ENCODE results near the gene NUMB.
"Not testable (repeated sequence)": the region's sequence is repeated elsewhere in the genome, so short reads cannot be mapped to it uniquely, and the experiment has no call there.

Gene NUMB

DNA sequence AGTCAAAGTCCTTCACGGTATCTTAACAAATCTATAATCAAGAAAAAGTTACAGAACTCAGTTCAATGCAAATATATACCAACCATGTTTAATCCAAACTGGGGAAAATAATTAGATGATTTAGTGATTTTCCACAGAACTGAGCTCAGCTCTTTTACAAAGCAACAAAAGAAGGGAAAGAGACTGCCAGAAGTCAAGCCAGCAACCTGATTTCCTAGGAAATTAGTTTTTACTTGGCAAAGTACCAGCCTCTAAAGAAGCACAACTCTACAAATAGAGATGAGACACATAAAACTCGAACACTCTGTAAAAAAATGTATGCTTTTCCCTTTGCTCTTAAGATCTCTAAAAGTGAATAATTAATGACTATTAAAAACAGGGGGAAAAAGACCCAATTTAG lies 19.4 kb downstream of the NUMB start:
- no peak overlapping the region for H3K9ac ChIP-seq (ENCODE audit: low read length)
- H3K4me3 ChIP-seq (ENCODE audit: low read length): no peak overlapping the region
- no peaks in the 10 kb centered on the region for H3K9me3 ChIP-seq (ENCODE audit: control insufficient read depth, low read depth, low read length)
- no peak overlapping the region for H3K27ac ChIP-seq (ENCODE audit: low read length)
- H3K4me1 ChIP-seq (ENCODE audit: control insufficient read depth, low read depth, low read length): no peaks in the 10 kb centered on the region
- H3K27me3 ChIP-seq (ENCODE audit: control insufficient read depth, insufficient read depth, low read length): no peaks in the 10 kb centered on the region
- no peaks in the 10 kb centered on the region for H3K36me3 ChIP-seq (ENCODE audit: control insufficient read depth, low read depth, low read length)

DNA sequence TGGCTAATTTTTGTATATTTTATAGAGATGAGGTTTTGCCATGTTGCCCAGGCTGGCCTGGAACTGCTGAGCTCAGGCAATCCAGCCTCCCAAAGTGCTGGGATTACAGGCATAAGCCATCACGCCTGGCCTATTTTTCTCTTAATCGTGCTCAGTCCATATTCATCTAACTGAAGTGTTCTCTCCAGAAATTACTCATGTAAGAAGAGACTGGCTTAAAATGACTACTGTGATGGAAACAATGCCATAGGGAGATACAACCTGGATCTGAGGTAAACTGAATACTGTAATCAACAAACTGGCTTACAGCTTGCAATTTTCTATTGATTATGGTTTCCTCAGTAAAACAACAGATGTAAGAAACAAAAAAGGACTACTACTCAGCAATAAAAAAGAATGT lies 21.1 kb downstream of the NUMB start:
- H3K4me1 ChIP-seq (ENCODE audit: control insufficient read depth, low read depth, low read length): no peaks in the 10 kb centered on the region
- H3K9ac ChIP-seq (ENCODE audit: low read length): no peak overlapping the region
- H3K9me3 ChIP-seq (ENCODE audit: control insufficient read depth, low read depth, low read length): no peaks in the 10 kb centered on the region

DNA sequence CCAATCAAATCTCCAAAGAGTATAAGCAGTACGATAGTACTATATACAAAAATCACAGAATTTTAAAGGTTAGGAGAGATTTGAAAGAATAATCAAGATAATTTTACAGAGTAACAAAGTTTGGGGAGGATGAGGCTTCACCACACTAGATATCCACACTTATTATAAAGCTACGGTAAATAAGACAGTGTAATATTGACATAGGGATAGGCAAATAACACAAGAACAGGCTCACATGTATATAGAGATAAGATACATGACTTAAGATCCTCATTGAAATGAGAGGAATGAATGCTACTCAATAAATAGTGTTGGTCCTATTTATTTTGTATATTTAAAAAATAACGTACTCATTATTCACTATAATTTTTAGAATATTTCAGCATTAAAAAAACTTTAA lies 26.2 kb downstream of the NUMB start:
- no peaks in the 10 kb centered on the region for H3K27me3 ChIP-seq (ENCODE audit: control insufficient read depth, insufficient read depth, low read length)
- no peaks in the 10 kb centered on the region for H3K36me3 ChIP-seq (ENCODE audit: control insufficient read depth, low read depth, low read length)
- H3K27ac ChIP-seq (ENCODE audit: low read length): no peak overlapping the region
- H3K4me1 ChIP-seq (ENCODE audit: control insufficient read depth, low read depth, low read length): no peaks in the 10 kb centered on the region
- H3K9ac ChIP-seq (ENCODE audit: low read length): no peak overlapping the region
- no peaks in the 10 kb centered on the region for H3K9me3 ChIP-seq (ENCODE audit: control insufficient read depth, low read depth, low read length)
- no peak overlapping the region for H3K4me3 ChIP-seq (ENCODE audit: low read length)

More for the DNA sequence above, 21.1 kb downstream of the NUMB start:
- Histone ChIP-seq H3K36me3 (ENCODE audit: control insufficient read depth, low read depth, low read length) (no peaks in the 10 kb centered on the region), H3K4me3 (ENCODE audit: low read length) (no peak overlapping the region), H3K27me3 (ENCODE audit: control insufficient read depth, insufficient read depth, low read length) (no peaks in the 10 kb centered on the region), H3K27ac (ENCODE audit: low read length) (no peak overlapping the region)

DNA sequence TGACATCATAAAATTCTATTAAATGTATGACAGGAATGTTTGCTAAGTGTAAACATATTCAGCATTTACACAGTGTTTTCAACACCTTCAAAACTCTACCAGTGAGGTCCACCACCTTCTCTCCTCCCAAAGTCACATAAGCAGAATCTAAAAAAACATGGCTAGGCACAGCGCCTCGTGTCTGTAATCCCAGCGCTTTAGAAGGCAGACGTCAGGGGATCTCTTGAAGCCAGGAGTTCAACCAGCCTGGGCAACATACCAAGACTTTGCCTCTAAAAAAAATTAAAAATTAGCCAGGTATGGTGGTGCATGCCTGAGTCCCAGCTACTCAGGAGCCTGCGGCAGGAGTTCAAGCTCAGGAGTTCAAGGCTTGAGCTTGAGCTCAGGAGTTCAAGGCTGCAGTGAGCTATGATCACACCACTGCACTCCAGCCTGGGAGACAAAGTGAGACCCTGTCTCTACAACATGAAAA lies 30.0 kb downstream of the NUMB start:
- Histone ChIP-seq H3K4me3 (ENCODE audit: low read length) (no peak overlapping the region), H3K27me3 (ENCODE audit: control insufficient read depth, insufficient read depth, low read length) (no peaks in the 10 kb centered on the region), H3K36me3 (ENCODE audit: control insufficient read depth, low read depth, low read length) (no peaks in the 10 kb centered on the region), H3K9ac (ENCODE audit: low read length) (no peak overlapping the region), H3K27ac (ENCODE audit: low read length) (no peak overlapping the region), H3K4me1 (ENCODE audit: control insufficient read depth, low read depth, low read length) (no peaks in the 10 kb centered on the region), H3K9me3 (ENCODE audit: control insufficient read depth, low read depth, low read length) (no peaks in the 10 kb centered on the region)

DNA sequence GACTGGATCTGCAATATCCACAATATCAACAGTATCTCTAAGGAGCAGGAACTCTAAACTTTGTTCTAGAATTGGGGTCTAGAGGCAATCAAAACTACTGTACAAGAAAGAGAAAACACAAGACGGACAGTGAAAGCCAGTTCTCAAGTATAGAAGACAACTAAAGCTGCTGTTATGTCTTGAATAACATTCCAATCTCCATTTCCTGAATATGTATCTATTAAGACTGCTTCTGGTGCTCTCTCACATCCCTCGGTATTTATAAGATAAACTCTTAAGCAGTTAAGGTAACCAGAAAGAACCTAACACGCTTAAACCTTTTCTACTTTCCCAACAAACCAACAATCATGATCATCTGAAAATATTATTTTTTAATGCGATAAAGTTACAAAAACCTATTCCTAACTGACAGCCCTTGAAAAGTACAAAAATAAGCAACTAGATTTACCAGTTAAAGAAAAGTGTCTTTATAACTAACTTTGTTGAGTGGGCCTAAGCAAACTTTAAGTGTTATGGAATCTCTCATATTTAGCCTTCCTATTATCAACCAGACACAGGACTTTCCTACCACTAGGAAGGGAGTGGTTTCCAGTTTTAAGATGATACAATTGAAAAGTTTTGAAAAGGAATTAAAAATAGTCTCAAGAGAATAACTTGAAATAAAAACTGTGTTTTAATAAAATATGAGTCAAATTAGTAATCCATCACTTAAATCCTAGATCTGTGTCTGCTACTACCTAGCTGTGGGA lies 30.7 kb downstream of the NUMB start:
- H3K4me3 ChIP-seq (ENCODE audit: low read length): no peak overlapping the region
- no peak overlapping the region for H3K9ac ChIP-seq (ENCODE audit: low read length)
- peaks cover 2% of the 10 kb centered on the region for H3K4me1 ChIP-seq (ENCODE audit: control insufficient read depth, low read depth, low read length)
- no peaks in the 10 kb centered on the region for H3K9me3 ChIP-seq (ENCODE audit: control insufficient read depth, low read depth, low read length)
- no peaks in the 10 kb centered on the region for H3K36me3 ChIP-seq (ENCODE audit: control insufficient read depth, low read depth, low read length)
- no peaks in the 10 kb centered on the region for H3K27me3 ChIP-seq (ENCODE audit: control insufficient read depth, insufficient read depth, low read length)
- H3K27ac ChIP-seq (ENCODE audit: low read length): no peak overlapping the region

DNA sequence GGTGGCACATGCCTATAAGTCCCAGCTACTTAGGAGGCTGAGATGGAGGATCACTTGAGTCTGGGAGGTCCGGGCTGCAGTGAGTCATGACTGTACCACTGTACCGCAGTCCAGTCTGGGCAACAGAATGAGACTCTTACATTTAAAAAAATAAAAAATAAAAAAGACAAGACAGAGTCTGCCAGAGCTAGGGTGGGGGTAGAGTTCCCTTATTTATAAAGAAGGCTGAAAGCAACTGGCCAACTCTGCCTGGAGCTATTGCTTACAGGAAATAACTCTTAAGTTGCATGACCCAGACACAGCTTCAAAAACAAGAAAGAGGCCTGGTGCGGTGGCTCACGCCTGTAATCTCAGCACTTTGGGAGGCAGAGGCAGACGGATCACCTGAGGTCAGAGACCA lies 31.5 kb downstream of the NUMB start:
- Histone ChIP-seq H3K4me1 (ENCODE audit: control insufficient read depth, low read depth, low read length) (peaks cover 7% of the 10 kb centered on the region), H3K9me3 (ENCODE audit: control insufficient read depth, low read depth, low read length) (no peaks in the 10 kb centered on the region), H3K9ac (ENCODE audit: low read length) (no peak overlapping the region), H3K4me3 (ENCODE audit: low read length) (no peak overlapping the region), H3K27me3 (ENCODE audit: control insufficient read depth, insufficient read depth, low read length) (no peaks in the 10 kb centered on the region), H3K27ac (ENCODE audit: low read length) (no peak overlapping the region), H3K36me3 (ENCODE audit: control insufficient read depth, low read depth, low read length) (no peaks in the 10 kb centered on the region)

DNA sequence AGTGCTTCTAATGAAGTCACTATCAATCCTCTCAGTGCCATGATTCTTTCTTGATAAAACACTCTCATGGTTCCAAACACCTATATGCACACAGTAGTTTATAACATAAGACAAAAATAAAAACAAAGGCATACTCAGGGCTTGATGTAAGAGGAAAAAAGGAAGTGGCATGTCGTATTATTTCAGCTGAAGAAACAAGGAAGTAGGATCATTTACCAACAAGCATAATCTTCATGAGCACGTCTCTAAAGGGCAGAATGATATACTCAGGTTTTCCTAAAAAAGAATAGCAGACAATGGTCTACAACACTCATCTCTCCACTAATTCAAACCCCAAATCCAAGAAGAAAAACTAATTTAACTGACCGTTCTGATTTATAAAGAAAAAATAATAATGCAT lies 33.9 kb downstream of the NUMB start:
- no peak overlapping the region for H3K4me3 ChIP-seq (ENCODE audit: low read length)
- H3K9ac ChIP-seq (ENCODE audit: low read length): no peak overlapping the region
- H3K36me3 ChIP-seq (ENCODE audit: control insufficient read depth, low read depth, low read length): peaks cover 2% of the 10 kb centered on the region
- H3K4me1 ChIP-seq (ENCODE audit: control insufficient read depth, low read depth, low read length): peaks cover 7% of the 10 kb centered on the region
- H3K27ac ChIP-seq (ENCODE audit: low read length): no peak overlapping the region
- H3K27me3 ChIP-seq (ENCODE audit: control insufficient read depth, insufficient read depth, low read length): no peaks in the 10 kb centered on the region
- H3K9me3 ChIP-seq (ENCODE audit: control insufficient read depth, low read depth, low read length): no peaks in the 10 kb centered on the region

DNA sequence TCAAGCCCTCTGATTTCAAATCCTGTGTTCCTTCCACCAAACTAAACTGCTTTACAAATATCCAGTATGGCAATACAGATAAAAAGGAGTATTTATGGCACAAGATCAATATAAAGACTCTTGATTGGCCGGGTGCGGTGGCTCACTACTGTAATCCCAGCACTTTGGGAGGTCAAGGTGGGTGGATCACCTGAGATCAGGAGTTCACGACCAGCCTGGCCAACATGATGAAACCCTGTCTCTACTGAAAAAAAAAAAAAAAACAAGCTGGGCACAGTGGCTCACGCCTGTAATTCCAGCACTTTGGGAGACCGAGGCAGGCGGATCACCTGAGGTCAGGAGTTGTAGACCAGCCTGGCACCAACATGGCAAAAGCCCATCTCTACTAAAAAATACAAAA lies 35.3 kb downstream of the NUMB start:
- H3K36me3 ChIP-seq (ENCODE audit: control insufficient read depth, low read depth, low read length); H3K27ac ChIP-seq (ENCODE audit: low read length); H3K9ac ChIP-seq (ENCODE audit: low read length); H3K4me3 ChIP-seq (ENCODE audit: low read length); H3K4me1 ChIP-seq (ENCODE audit: control insufficient read depth, low read depth, low read length); H3K27me3 ChIP-seq (ENCODE audit: control insufficient read depth, insufficient read depth, low read length); H3K9me3 ChIP-seq (ENCODE audit: control insufficient read depth, low read depth, low read length): not testable (repeated sequence)

DNA sequence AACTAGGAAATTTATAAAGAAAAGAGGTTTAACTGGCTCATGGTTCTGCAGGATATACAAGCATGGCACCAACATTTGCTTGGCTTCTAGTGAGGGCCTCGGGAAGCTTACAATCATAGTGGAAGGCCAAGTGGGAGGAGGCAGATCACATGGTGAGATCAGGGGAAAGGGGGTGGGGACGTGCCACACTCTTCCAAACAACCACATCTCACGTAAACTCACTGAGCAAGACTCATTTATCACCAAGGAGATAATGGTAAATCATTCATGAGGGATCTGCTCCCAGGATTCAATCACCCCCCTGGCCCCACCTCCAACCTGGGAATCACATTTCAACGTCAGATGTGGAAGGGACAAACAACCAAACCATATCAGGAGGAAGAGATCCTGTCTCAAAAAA lies 35.8 kb downstream of the NUMB start:
- H3K27ac ChIP-seq (ENCODE audit: low read length): no peak overlapping the region
- peaks cover 7% of the 10 kb centered on the region for H3K4me1 ChIP-seq (ENCODE audit: control insufficient read depth, low read depth, low read length)
- no peaks in the 10 kb centered on the region for H3K9me3 ChIP-seq (ENCODE audit: control insufficient read depth, low read depth, low read length)

DNA sequence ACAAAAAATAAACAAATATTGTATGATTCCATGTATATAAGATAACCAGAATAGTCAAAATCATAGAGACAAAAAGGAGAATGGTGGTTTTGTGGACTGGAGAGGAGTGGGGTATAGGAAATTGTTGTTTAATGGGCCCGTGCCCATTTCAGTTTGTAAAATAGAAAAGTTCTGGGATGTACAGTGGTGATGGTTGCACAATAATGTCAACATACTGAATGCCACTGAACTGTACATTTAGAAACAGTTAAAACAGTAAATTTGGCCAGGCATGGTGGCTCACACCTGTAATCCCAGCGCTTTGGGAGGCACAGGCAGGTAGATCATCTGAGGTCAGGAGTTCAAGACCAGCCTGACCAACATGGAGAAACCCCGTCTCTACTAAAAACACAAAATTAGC lies 40.1 kb downstream of the NUMB start:
- Histone ChIP-seq H3K9ac (ENCODE audit: low read length) (no peak overlapping the region), H3K9me3 (ENCODE audit: control insufficient read depth, low read depth, low read length) (no peaks in the 10 kb centered on the region), H3K4me3 (ENCODE audit: low read length) (no peak overlapping the region), H3K27ac (ENCODE audit: low read length) (no peak overlapping the region), H3K36me3 (ENCODE audit: control insufficient read depth, low read depth, low read length) (peaks cover 2% of the 10 kb centered on the region), H3K4me1 (ENCODE audit: control insufficient read depth, low read depth, low read length) (peaks cover 7% of the 10 kb centered on the region), H3K27me3 (ENCODE audit: control insufficient read depth, insufficient read depth, low read length) (no peaks in the 10 kb centered on the region)

More for the DNA sequence above, 35.8 kb downstream of the NUMB start:
- no peak overlapping the region for H3K9ac ChIP-seq (ENCODE audit: low read length)
- no peak overlapping the region for H3K4me3 ChIP-seq (ENCODE audit: low read length)
- peaks cover 2% of the 10 kb centered on the region for H3K36me3 ChIP-seq (ENCODE audit: control insufficient read depth, low read depth, low read length)
- no peaks in the 10 kb centered on the region for H3K27me3 ChIP-seq (ENCODE audit: control insufficient read depth, insufficient read depth, low read length)

DNA sequence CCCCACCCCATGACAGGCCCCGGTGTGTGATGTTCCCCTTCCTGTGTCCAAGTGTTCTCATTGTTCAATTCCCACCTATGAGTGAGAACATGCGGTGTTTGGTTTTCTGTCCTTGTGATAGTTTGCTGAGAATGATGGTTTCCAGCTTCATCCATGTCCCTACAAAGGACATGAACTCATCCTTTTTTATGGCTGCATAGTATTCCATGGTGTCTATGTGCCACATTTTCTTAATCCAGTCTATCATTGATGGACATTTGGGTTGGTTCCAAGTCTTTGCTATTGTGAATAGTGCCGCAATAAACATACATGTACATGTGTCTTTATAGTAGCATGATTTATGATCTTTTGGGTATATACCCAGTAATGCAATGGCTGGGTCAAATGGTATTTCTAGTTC lies 52.1 kb downstream of the NUMB start:
- not testable (repeated sequence) for H3K9me3 ChIP-seq (ENCODE audit: control insufficient read depth, low read depth, low read length); H3K36me3 ChIP-seq (ENCODE audit: control insufficient read depth, low read depth, low read length); H3K9ac ChIP-seq (ENCODE audit: low read length); H3K4me3 ChIP-seq (ENCODE audit: low read length); H3K27me3 ChIP-seq (ENCODE audit: control insufficient read depth, insufficient read depth, low read length); H3K27ac ChIP-seq (ENCODE audit: low read length); H3K4me1 ChIP-seq (ENCODE audit: control insufficient read depth, low read depth, low read length)

DNA sequence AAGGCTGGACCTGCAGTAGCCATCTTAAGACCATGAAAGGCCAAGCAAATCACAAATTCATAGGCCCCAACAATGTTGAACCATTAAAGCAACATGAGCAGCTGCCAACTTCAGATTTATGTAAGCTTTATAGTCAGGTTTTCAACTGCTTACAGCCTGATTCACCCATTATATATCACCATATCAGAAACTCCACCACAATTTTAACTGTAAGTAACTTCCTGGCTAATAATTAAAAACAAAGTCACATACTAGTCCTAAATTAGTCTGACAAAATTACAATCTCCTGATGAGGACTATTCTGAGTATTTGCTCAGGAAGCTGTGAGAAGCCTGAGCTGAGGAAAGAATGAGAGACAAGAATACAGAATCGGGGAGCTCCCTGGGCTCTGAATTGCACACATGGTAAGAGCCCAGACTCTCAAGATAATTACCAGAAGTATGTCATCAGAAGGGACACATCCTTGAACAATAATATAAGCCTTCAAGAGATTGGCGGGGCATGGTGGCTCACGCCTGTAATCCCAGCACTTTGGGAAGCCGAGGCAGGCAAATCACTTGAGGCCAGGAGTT lies 55.1 kb downstream of the NUMB start:
- H3K4me1 ChIP-seq (ENCODE audit: control insufficient read depth, low read depth, low read length): no peaks in the 10 kb centered on the region

More for the DNA sequence above, 55.1 kb downstream of the NUMB start:
- Histone ChIP-seq H3K27ac (ENCODE audit: low read length) (no peak overlapping the region), H3K36me3 (ENCODE audit: control insufficient read depth, low read depth, low read length) (no peaks in the 10 kb centered on the region), H3K9me3 (ENCODE audit: control insufficient read depth, low read depth, low read length) (no peaks in the 10 kb centered on the region), H3K9ac (ENCODE audit: low read length) (no peak overlapping the region), H3K4me3 (ENCODE audit: low read length) (no peak overlapping the region), H3K27me3 (ENCODE audit: control insufficient read depth, insufficient read depth, low read length) (no peaks in the 10 kb centered on the region)
